Nasal cavity respiratory epithelium epithelial cell of viscerocranial mucosa (primary cell): Measurements from ENCODE around the gene BCL6. TPM values are rescaled to one million over a fixed set of nuclear protein-coding genes. Genes with fewer than 3 reads are reported as not detected.

Experiments used
- total RNA-seq: library from RNA; depleted of rRNA; stranded (reverse); fragments of >200 nt; gene quantifications from 2 replicates; pipeline ENCODE4 v1.2.3, GENCODE V29; 2014

The BCL6 gene
- 3.4 and 16.1 TPM in 2 replicates for total RNA-seq

DNA sequence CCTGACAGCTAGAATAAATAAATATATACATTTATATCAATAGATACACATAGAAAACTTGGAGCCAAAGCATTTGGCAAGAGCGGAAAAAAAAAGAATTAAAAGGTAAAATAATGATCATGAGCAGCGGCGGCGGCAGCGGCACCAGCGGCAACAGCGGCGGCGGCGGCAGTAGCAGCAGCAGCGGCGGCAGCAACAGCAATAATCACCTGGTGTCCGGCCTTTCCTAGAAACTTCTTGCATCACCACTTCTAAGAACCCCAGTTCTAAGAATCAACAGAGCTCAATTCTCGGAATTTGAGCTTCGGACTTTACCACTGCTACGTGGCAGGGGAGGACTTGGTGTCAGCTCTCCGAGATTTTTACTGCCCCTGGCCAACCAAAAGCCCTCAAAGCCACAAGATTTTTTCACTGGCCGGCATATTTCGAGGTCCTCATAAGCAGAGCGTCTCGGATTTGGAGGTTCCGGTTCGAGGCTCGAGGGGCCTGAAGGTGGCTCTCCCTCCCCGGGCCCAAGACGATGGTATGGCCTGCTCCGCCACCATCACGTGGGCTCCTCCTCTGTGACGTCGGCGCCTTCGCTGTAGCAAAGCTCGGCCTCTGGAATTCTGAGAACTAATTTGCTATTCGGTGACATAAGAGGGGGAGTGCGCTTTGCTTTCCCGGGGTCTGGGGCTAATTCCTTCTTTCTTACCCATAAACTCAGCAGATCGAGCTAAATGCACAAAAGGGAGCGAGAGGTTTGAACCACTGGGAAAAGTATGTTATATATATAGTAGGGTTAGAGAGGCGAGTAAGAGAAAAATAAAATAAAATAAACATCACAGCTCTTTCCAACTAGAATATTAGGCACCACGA lies at the start of gene BCL6:
Gene BCL6 (minus strand): TSS at position 268 of the 858 bp plus-strand sequence. CDS start 11,775 bp downstream, outside the sequence.

DNA sequence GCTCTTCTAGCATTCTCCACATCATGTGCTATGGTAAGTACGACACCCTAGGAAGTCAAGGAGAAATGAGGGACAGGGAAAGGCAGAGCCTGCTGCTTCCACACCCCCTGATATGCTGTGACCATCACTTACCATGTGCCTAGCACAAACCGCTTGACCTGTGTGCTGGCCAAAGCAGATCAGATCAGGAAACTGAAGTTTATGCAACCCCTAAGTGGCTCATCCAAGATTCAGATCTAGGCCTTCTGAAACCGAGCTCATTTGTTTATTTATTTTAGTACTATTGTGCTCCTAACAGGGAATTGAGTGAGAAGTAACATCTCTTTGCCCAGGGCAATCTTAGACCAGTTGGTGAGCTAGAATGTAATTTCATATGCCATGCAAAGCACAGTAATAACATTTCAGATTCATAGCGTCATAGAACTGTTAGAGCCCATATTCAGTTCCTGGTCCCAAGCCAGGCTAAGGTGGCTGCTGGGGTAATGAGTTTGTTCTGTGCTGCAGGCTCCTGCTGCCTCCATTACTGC lies 42.7 kb downstream of the BCL6 start, which contains the start of gene RTP2:
Gene RTP2 (minus strand): TSS at position 51 of the 527 bp plus-strand sequence. CDS start 429 bp downstream, outside the sequence.

Other genes with a start within 250 kb of the BCL6 start
- gene SST, start 75.1 kb downstream of the BCL6 start, total RNA-seq, result not detected in 2 replicates
- not detected in 2 replicates for gene RTP2, start 42.9 kb downstream of the BCL6 start, total RNA-seq